HL-60 (cell line): Measurements from ENCODE around the gene CCDC116.
A peak's percentile ranks its signal among the peaks of the same experiment; 100 is the strongest.

Source experiments
- DNase-seq, 2 experiments: peaks; one replicate each; pipeline ENCODE4 v3.0.0-alpha.2; 2010 to 2020; ENCODE audit warnings: low read depth in 1 of 2, low spot score in 1 of 2
- H3K27ac ChIP-seq: fragments of 250-450 bp; sonication (Bioruptor Pico); replicated peaks from 2 replicates; pipeline ENCODE4 v1.5.1; 2020; ENCODE audit warnings: mild to moderate bottlenecking, moderate library complexity
- H3K27me3 ChIP-seq: fragments of 250-450 bp; sonication (Bioruptor Pico); 2 replicates; pipeline ENCODE4 v1.5.1; 2021; ENCODE audit warnings: mild to moderate bottlenecking, moderate library complexity; ENCODE audit not compliant: insufficient read depth, poor library complexity, severe bottlenecking
- H3K4me3 ChIP-seq: replicated peaks from 2 replicates; pipeline ENCODE4 v1.5.1; 2011; ENCODE audit warnings: mild to moderate bottlenecking, control low read depth, low read length; ENCODE audit not compliant: insufficient read depth
- CTCF ChIP-seq: IDR thresholded peaks from one replicate; pipeline ENCODE4 v1.5.1; 2011; ENCODE audit warnings: low read length, control low read depth, inconsistent platforms; ENCODE audit not compliant: insufficient read depth
- GABPA ChIP-seq: IDR thresholded peaks from 2 replicates; pipeline ENCODE4 v1.6.1; 2012; ENCODE audit warnings: low read depth
- POLR2AphosphoS5 ChIP-seq: IDR thresholded peaks from 2 replicates; pipeline ENCODE4 v1.6.1; 2012; ENCODE audit warnings: low read depth
- SPI1 ChIP-seq: IDR thresholded peaks from 2 replicates; pipeline ENCODE4 v1.6.1; 2012; ENCODE audit warnings: low read depth, mild to moderate bottlenecking, borderline replicate concordance
- TF ChIP-seq, protein P1 (sequence below): IDR thresholded peaks from 2 replicates; pipeline ENCODE4 v1.6.1; 2012; ENCODE audit warnings: low read depth; ENCODE audit not compliant: insufficient replicate concordance

The CCDC116 gene

DNA sequence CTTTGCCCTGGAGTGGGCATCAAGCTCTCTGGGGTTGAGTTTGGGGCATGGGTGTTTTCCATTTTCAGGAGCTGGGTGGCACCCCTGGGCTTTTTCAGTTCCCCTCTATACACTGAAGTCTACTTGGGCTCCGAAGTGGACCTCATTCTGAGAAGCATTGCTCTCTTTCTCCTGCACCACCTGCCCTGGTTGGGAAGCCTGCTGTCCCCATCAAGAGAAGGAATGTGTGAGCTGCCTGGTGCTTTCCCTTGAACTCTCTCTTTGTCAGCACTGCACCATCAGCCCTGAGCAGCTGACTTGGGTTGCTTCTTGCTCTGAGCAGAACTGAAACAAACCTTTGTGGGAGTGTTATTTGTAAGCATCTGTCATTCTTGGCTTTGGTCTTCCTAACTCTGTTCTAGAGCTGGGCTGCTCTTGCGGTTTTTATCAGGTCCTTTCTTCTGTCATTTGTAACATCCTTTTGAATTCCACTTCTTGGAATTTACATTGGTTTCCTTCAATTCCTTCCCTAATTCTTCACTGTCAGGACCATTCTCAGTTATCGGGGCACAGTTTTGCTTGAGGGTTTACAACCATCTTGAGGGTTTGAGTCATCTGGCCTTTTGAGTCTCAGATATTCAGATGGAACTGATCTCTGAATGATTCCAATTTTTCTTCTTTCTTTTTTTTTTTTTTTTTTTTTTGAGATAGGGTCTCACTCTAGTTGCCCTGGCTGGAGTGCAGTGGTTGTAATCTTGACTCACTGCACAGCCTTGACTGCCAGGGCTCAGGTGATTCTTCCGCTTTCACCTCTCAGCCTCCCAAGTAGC, 44.6 kb upstream of the CCDC116 start:
- TF ChIP-seq SPI1: no peak
- no peak for TF ChIP-seq POLR2AphosphoS5
- no peak for TF ChIP-seq GABPA
- TF ChIP-seq, protein P1, sequence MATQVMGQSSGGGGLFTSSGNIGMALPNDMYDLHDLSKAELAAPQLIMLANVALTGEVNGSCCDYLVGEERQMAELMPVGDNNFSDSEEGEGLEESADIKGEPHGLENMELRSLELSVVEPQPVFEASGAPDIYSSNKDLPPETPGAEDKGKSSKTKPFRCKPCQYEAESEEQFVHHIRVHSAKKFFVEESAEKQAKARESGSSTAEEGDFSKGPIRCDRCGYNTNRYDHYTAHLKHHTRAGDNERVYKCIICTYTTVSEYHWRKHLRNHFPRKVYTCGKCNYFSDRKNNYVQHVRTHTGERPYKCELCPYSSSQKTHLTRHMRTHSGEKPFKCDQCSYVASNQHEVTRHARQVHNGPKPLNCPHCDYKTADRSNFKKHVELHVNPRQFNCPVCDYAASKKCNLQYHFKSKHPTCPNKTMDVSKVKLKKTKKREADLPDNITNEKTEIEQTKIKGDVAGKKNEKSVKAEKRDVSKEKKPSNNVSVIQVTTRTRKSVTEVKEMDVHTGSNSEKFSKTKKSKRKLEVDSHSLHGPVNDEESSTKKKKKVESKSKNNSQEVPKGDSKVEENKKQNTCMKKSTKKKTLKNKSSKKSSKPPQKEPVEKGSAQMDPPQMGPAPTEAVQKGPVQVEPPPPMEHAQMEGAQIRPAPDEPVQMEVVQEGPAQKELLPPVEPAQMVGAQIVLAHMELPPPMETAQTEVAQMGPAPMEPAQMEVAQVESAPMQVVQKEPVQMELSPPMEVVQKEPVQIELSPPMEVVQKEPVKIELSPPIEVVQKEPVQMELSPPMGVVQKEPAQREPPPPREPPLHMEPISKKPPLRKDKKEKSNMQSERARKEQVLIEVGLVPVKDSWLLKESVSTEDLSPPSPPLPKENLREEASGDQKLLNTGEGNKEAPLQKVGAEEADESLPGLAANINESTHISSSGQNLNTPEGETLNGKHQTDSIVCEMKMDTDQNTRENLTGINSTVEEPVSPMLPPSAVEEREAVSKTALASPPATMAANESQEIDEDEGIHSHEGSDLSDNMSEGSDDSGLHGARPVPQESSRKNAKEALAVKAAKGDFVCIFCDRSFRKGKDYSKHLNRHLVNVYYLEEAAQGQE: no peak
- no peak for TF ChIP-seq CTCF
- no peaks in the 10 kb centered on the region for H3K27me3 ChIP-seq
- no peak overlapping the region for H3K4me3 ChIP-seq
- DNase-seq: no peak
- no peak overlapping the region for H3K27ac ChIP-seq

DNA sequence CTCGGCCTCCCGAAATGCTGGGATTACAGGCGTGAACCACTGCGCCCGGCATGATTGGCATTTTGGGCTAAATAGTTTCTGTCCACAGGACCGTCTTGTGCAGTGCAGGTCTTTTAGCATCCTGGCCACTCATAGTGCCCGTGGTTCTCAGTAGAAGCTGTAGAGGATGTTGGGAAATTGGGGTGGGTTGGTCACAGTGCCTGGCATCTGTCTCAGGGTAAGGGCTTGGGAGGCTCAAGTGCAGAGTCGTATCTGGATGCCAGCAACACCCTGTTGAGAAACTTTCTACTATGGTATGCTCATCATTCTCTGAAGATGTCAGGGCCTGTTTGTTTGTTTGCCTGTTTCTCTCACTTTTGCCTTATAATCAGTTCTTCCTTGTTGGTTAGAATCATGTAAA, 43.2 kb upstream of the CCDC116 start:
- Histone ChIP-seq H3K4me3 (no peak overlapping the region), H3K27ac (no peak overlapping the region), H3K27me3 (no peaks in the 10 kb centered on the region)
- TF ChIP-seq CTCF: no peak
- TF ChIP-seq SPI1: no peak
- TF ChIP-seq, protein P1: no peak
- TF ChIP-seq POLR2AphosphoS5: no peak
- TF ChIP-seq GABPA: no peak
- peak in 1 of 2 experiments; percentile 34 for DNase-seq

DNA sequence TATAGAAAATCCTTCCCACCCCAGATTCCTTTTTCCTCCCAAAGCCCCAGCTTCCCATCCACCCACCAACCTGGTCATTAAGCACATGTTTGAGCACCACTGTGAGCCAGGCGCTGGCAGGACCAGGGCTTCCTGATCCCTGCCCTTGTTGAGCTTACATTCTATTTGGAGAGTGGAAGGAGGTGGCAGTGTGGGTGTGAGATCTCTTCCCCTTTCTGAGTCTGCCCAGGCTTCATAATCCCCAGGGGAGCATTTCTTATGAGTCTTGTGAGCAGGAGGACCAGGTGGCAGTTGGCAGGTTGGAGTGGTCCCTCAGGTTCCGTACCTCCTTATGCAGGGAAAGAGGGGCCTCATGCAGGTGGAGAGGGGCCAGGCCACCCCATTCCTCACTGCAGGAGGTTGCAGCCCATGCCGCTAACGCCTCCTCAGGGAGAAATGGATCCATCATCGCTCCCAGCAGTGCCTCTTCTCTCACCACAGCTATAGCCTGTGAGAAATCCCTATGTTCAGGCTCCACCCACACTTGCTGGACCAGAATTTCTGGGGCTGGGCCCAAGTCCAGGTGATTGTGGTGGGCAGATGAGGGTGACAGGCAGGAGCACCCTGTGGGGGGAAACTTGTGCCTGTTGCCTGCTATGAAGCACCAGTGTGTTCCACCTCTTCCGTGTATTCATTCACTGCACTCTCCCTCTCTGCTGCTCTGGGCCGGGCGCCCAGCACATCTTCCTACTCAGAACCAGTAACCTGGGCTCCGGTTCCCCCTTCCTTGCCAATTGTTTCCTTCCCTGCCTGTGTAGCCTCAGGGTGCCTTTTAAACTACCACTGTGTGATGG, 41.5 kb upstream of the CCDC116 start:
- H3K27me3 ChIP-seq: no peaks in the 10 kb centered on the region
- no peak overlapping the region for H3K4me3 ChIP-seq
- no peak overlapping the region; the same call in 1 of the 2 replicates for H3K27ac ChIP-seq
- peak in 1 of 2 experiments; percentile 50 for DNase-seq
- TF ChIP-seq POLR2AphosphoS5 (no peak), SPI1 (peak; percentile 66; the same call in 1 of the 2 replicates)

DNA sequence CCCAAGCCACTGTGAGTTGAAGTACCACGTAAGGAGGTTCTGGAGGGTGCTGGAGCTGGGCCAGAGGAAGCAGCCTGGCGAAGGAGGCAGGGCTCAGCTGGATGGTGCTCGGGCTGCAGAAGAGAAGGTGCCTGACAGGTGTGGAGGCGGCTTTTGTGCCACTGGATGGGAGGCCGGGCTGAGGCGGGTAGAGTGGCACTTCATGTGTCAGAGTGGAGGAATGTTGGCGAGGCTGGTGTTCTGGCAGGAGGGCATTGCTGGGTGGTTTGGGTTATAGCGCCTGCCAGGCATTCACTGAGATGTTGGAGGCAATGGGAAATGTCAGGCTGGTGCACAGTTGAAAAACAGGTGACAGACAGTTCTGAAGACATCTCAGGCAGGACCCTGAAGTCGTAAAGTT, 40.9 kb upstream of the CCDC116 start:
- Histone ChIP-seq H3K27me3 (no peaks in the 10 kb centered on the region), H3K27ac (no peak overlapping the region; the same call in 1 of the 2 replicates), H3K4me3 (no peak overlapping the region)
- TF ChIP-seq POLR2AphosphoS5 (no peak), CTCF (no peak), SPI1 (no peak), GABPA (no peak)
- TF ChIP-seq, protein P1: no peak
- no peak for DNase-seq
